ENCODE data around the gene SLC36A3. TPM values are rescaled to one million over a fixed set of nuclear protein-coding genes. Genes with fewer than 3 reads are reported as not detected.
"Not testable (repeated sequence)": the region's sequence is repeated elsewhere in the genome, so short reads cannot be mapped to it uniquely, and the experiment has no call there.

The SLC36A3 gene
- total RNA-seq, 1 donor from 2014 or later, result not detected

- DNase-seq, result no peak
- intact Hi-C loops (cut with micrococcal nuclease), result loop anchor here (5.0 kb wide), 1 partner anchor 192 kb away; no protein-coding TSS in a partner anchor
- Mint-ChIP-seq H3K27me3 (peaks cover 8% of the 10 kb centered on the region), H3K9me3 (no peaks in the 10 kb centered on the region), H3K27ac (no peak overlapping the region), H3K4me3 (no peak overlapping the region), H3K36me3 (ENCODE audit: low read depth) (no peaks in the 10 kb centered on the region), H3K4me1 (no peaks in the 10 kb centered on the region)
Measured at GRCh38 chr5:151318850-151319732, 15.5 kb upstream of the SLC36A3 start.

GRCh38 chr5:151317871-151318270, 14.3 kb upstream of the SLC36A3 start:
- Mint-ChIP-seq H3K27me3 (peaks cover 12% of the 10 kb centered on the region), H3K4me1 (no peaks in the 10 kb centered on the region), H3K36me3 (ENCODE audit: low read depth) (no peaks in the 10 kb centered on the region), H3K9me3 (no peaks in the 10 kb centered on the region), H3K4me3 (no peak overlapping the region), H3K27ac (no peak overlapping the region)
- intact Hi-C loops (cut with micrococcal nuclease), result loop anchor here (5.0 kb wide), 1 partner anchor 191 kb away; no protein-coding TSS in a partner anchor
- no peak for DNase-seq

GRCh38 chr5:151315998-151316597, 12.5 kb upstream of the SLC36A3 start:
- intact Hi-C loops (cut with micrococcal nuclease), result loop anchor here (1.0 to 5.0 kb wide), 2 partner anchors 30 to 189 kb away; no protein-coding TSS in a partner anchor
- H3K36me3 Mint-ChIP-seq (ENCODE audit: low read depth), result no peaks in the 10 kb centered on the region
- peaks cover 12% of the 10 kb centered on the region for H3K27me3 Mint-ChIP-seq
- no peaks in the 10 kb centered on the region for H3K4me1 Mint-ChIP-seq
- no peak overlapping the region for H3K4me3 Mint-ChIP-seq
- H3K9me3 Mint-ChIP-seq, result no peaks in the 10 kb centered on the region
- DNase-seq, result peak; percentile 84
- H3K27ac Mint-ChIP-seq, result no peak overlapping the region

GRCh38 chr5:151313357-151313756, 9.8 kb upstream of the SLC36A3 start:
- Mint-ChIP-seq H3K9me3 (no peaks in the 10 kb centered on the region), H3K4me1 (no peaks in the 10 kb centered on the region), H3K36me3 (ENCODE audit: low read depth) (no peaks in the 10 kb centered on the region), H3K4me3 (no peak overlapping the region), H3K27ac (no peak overlapping the region), H3K27me3 (peaks cover 14% of the 10 kb centered on the region)
- DNase-seq, result no peak
- intact Hi-C loops (cut with micrococcal nuclease), result no loop called here

GRCh38 chr5:151312756-151313324, 9.3 kb upstream of the SLC36A3 start:
- H3K9me3 Mint-ChIP-seq, result no peaks in the 10 kb centered on the region
- no peaks in the 10 kb centered on the region for H3K36me3 Mint-ChIP-seq (ENCODE audit: low read depth)
- no peaks in the 10 kb centered on the region for H3K4me1 Mint-ChIP-seq
- H3K4me3 Mint-ChIP-seq, result no peak overlapping the region
- H3K27me3 Mint-ChIP-seq, result peaks cover 18% of the 10 kb centered on the region
- H3K27ac Mint-ChIP-seq, result no peak overlapping the region
- intact Hi-C loops (cut with micrococcal nuclease), result no loop called here
- DNase-seq, result no peak

GRCh38 chr5:151310932-151311331, 7.4 kb upstream of the SLC36A3 start:
- H3K27me3 Mint-ChIP-seq, result peaks cover 22% of the 10 kb centered on the region
- H3K36me3 Mint-ChIP-seq (ENCODE audit: low read depth), result no peaks in the 10 kb centered on the region
- intact Hi-C loops (cut with micrococcal nuclease), result no loop called here
- DNase-seq, result no peak
- no peak overlapping the region for H3K27ac Mint-ChIP-seq
- H3K4me1 Mint-ChIP-seq, result no peaks in the 10 kb centered on the region
- H3K4me3 Mint-ChIP-seq, result no peak overlapping the region
- H3K9me3 Mint-ChIP-seq, result no peaks in the 10 kb centered on the region

GRCh38 chr5:151309821-151310220, 6.3 kb upstream of the SLC36A3 start:
- H3K36me3 Mint-ChIP-seq (ENCODE audit: low read depth); H3K27ac Mint-ChIP-seq; H3K9me3 Mint-ChIP-seq; H3K4me3 Mint-ChIP-seq; intact Hi-C loops (cut with micrococcal nuclease); H3K4me1 Mint-ChIP-seq; DNase-seq: not testable (repeated sequence)
- H3K27me3 Mint-ChIP-seq, result peaks cover 25% of the 10 kb centered on the region

GRCh38 chr5:151309266-151309665, 5.7 kb upstream of the SLC36A3 start:
- H3K4me1 Mint-ChIP-seq; H3K36me3 Mint-ChIP-seq (ENCODE audit: low read depth); H3K27ac Mint-ChIP-seq; intact Hi-C loops (cut with micrococcal nuclease); H3K9me3 Mint-ChIP-seq; DNase-seq; H3K4me3 Mint-ChIP-seq: not testable (repeated sequence)
- peaks cover 27% of the 10 kb centered on the region for H3K27me3 Mint-ChIP-seq

- Mint-ChIP-seq H3K4me1 (peaks cover 7% of the 10 kb centered on the region), H3K27me3 (peaks cover 25% of the 10 kb centered on the region), H3K4me3 (no peak overlapping the region), H3K9me3 (no peaks in the 10 kb centered on the region), H3K36me3 (ENCODE audit: low read depth) (no peaks in the 10 kb centered on the region), H3K27ac (no peak overlapping the region)
- DNase-seq, result peak; percentile 73
- intact Hi-C loops (cut with micrococcal nuclease), result no loop called here
Measured at GRCh38 chr5:151298063-151298855, 5.3 kb downstream of the SLC36A3 start.

- intact Hi-C loops (cut with micrococcal nuclease), result no loop called here
- Mint-ChIP-seq H3K9me3 (no peaks in the 10 kb centered on the region), H3K27me3 (peaks cover 18% of the 10 kb centered on the region), H3K36me3 (ENCODE audit: low read depth) (no peaks in the 10 kb centered on the region), H3K4me3 (no peak overlapping the region), H3K4me1 (peaks cover 7% of the 10 kb centered on the region), H3K27ac (no peak overlapping the region)
- DNase-seq, result no peak
Measured at GRCh38 chr5:151296974-151297373, 6.6 kb downstream of the SLC36A3 start.

- Mint-ChIP-seq H3K4me3 (no peak overlapping the region), H3K36me3 (ENCODE audit: low read depth) (no peaks in the 10 kb centered on the region), H3K4me1 (peaks cover 7% of the 10 kb centered on the region), H3K27ac (no peak overlapping the region), H3K27me3 (peaks cover 17% of the 10 kb centered on the region), H3K9me3 (no peaks in the 10 kb centered on the region)
- intact Hi-C loops (cut with micrococcal nuclease), result no loop called here
- DNase-seq, result no peak
Measured at GRCh38 chr5:151296478-151296830, 7.1 kb downstream of the SLC36A3 start.

GRCh38 chr5:151295791-151296477, 7.6 kb downstream of the SLC36A3 start:
- intact Hi-C loops (cut with micrococcal nuclease), result no loop called here
- Mint-ChIP-seq H3K27ac (no peak overlapping the region), H3K27me3 (peaks cover 14% of the 10 kb centered on the region), H3K9me3 (no peaks in the 10 kb centered on the region), H3K4me1 (peaks cover 7% of the 10 kb centered on the region), H3K36me3 (ENCODE audit: low read depth) (no peaks in the 10 kb centered on the region), H3K4me3 (no peak overlapping the region)
- no peak for DNase-seq

- Mint-ChIP-seq H3K9me3 (no peaks in the 10 kb centered on the region), H3K4me1 (peaks cover 7% of the 10 kb centered on the region), H3K4me3 (no peak overlapping the region), H3K27me3 (peaks cover 12% of the 10 kb centered on the region), H3K27ac (no peak overlapping the region), H3K36me3 (ENCODE audit: low read depth) (no peaks in the 10 kb centered on the region)
- intact Hi-C loops (cut with micrococcal nuclease), result no loop called here
- DNase-seq, result no peak
Measured at GRCh38 chr5:151295138-151295537, 8.4 kb downstream of the SLC36A3 start.
